GM19395 (cell line): Measurements from ENCODE around the gene RAP1GAP2.

ENCODE experiments used
- ATAC-seq: cut with Tn5 transposase; IDR thresholded peaks from one replicate; pipeline ENCODE4 v1.9.1; 2021; ENCODE audit warnings: mild to moderate bottlenecking, moderate library complexity; ENCODE audit not compliant: unreplicated experiment

RAP1GAP2 gene

GRCh38 chr17:2906901-2907300, 110.7 kb downstream of the RAP1GAP2 start:
- no peak for ATAC-seq

GRCh38 chr17:2909175-2909845, 113.1 kb downstream of the RAP1GAP2 start:
- no peak for ATAC-seq

GRCh38 chr17:2909846-2910234, 113.6 kb downstream of the RAP1GAP2 start:
- no peak for ATAC-seq

- ATAC-seq = no peak
Measured at GRCh38 chr17:2911035-2911754, 115.0 kb downstream of the RAP1GAP2 start.

GRCh38 chr17:2911755-2912111, 115.5 kb downstream of the RAP1GAP2 start:
- ATAC-seq = no peak

- ATAC-seq = no peak
Measured at GRCh38 chr17:2912754-2913153, 116.5 kb downstream of the RAP1GAP2 start.

GRCh38 chr17:2916461-2916860, 120.2 kb downstream of the RAP1GAP2 start:
- ATAC-seq = no peak

- no peak for ATAC-seq
Measured at GRCh38 chr17:2921443-2921842, 125.2 kb downstream of the RAP1GAP2 start.

GRCh38 chr17:2924211-2924610, 128.0 kb downstream of the RAP1GAP2 start:
- ATAC-seq = no peak

- ATAC-seq = no peak
Measured at GRCh38 chr17:2925011-2925410, 128.8 kb downstream of the RAP1GAP2 start.

GRCh38 chr17:2926019-2926650, 129.9 kb downstream of the RAP1GAP2 start:
- no peak for ATAC-seq

- ATAC-seq = no peak
Measured at GRCh38 chr17:2928294-2928890, 132.2 kb downstream of the RAP1GAP2 start.

GRCh38 chr17:2929881-2930533, 133.8 kb downstream of the RAP1GAP2 start:
- no peak for ATAC-seq

GRCh38 chr17:2931876-2932275, 135.6 kb downstream of the RAP1GAP2 start:
- no peak for ATAC-seq

- no peak for ATAC-seq
Measured at GRCh38 chr17:2932946-2933345, 136.7 kb downstream of the RAP1GAP2 start.

- no peak for ATAC-seq
Measured at GRCh38 chr17:2933606-2934005, 137.4 kb downstream of the RAP1GAP2 start.

- ATAC-seq = no peak
Measured at GRCh38 chr17:2935632-2936031, 139.4 kb downstream of the RAP1GAP2 start.

- no peak for ATAC-seq
Measured at GRCh38 chr17:2936351-2936750, 140.1 kb downstream of the RAP1GAP2 start.

- no peak for ATAC-seq
Measured at GRCh38 chr17:2936771-2937321, 140.6 kb downstream of the RAP1GAP2 start.

GRCh38 chr17:2937331-2938003, 141.2 kb downstream of the RAP1GAP2 start:
- no peak for ATAC-seq
